Ammon's horn (tissue), 1 donor: Measurements from ENCODE around the gene SMAD2.

Experiments used
- DNase-seq: peaks from one replicate; pipeline ENCODE4 v3.0.0-alpha.2; 2016; ENCODE audit warnings: low spot score

Gene SMAD2

DNA sequence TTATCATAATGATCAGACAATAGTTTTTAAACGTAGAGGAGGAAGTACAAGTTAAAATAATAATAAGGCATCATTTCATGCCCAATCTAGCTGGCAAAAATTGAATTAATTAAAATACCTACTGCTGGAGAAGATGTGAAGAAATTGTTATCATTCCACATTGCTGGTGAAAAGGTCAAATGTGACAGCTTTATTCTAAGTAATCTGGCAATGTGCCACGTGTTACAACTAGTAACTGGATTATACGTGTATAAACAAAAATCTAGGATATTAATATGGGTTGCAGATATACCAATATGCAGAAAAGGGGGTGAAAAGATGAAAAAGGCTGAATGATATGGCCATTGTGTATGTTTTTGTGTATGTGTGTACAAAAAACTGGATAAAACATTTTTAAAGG, 32.4 kb downstream of the SMAD2 start:
- no peak for DNase-seq

DNA sequence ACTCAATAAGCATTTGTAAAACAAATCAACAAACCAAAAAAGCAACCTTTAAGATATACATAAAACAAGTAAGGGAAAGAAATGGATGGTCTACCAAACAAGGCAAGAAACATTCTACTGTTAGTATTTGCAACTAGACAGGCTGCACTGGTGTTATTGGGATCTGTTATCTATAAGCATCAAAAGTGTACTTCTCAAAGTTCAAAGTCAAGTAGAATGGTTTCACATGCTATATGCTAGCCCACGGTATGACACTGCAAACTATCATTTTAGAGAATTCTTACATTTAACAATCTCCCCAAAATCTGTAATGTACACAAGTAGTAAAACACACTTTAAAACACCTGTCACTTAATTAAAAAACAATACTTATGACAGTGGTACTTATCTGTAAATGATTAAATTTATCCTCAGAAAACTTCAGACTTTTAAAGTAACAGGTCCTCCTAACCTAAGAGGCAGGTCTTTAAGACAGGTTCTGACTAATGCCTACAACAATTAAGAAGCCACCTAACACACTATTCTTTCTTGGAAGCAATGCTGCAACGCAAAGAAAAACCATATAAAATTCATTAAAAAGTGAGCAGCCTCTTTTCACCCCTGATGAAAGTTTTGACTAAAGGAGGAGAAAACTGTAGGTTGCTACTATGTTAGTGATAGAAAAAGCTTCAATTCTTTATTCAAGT, 34.8 kb downstream of the SMAD2 start:
- DNase-seq: no peak

DNA sequence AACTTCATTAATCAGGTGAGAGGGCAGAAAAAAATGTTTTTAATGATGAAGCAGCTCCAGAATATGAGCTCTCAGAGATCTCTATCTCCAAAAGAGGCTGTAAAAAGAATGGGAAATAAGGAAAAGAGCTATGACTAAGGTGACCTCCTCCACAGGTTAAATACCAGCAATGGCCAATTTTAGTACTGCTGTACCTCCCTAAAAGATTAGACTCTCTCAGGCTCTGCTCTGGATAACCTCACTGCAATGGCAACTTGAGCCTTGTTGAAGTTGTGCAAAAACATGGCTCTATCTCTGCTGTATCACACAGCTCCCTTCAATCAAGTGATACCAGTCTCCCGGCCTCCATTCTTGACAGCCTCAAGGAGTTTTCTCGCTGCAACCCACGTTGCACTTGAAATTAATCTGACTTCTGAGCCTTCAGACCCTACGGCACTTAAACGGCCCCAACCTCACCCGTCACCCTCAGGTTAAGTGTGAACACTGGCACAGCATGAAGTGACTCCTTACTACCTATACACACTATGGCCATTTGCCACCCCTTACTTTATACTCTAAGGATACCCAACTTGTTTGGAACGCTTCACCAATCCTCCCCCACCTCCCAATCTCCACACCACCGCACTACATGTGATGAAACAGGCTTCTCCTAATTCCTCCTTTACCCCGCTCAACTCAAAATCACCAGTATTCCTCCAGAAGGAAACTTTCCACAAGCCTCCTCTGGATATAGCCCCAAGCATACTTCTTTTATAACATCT, 36.3 kb downstream of the SMAD2 start:
- no peak for DNase-seq

DNA sequence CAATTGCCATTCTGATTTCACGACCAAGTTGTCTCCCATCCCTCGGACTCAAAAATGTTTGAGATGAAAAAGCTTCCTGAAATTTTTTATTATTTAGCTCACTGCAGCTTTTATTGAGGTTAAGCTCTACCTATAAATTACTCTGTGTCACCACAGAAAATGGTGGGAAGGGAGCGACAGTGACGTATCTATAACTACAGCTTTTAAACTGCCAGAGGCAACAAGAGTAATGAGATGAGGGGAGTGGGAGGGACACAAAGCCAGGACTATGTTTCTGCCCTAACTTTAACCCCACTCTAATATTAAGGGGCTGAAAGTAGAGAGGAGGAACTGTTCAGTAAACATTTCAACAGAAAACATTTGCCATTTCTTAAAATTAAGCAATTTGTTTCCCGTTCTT, 37.4 kb downstream of the SMAD2 start:
- DNase-seq: no peak

DNA sequence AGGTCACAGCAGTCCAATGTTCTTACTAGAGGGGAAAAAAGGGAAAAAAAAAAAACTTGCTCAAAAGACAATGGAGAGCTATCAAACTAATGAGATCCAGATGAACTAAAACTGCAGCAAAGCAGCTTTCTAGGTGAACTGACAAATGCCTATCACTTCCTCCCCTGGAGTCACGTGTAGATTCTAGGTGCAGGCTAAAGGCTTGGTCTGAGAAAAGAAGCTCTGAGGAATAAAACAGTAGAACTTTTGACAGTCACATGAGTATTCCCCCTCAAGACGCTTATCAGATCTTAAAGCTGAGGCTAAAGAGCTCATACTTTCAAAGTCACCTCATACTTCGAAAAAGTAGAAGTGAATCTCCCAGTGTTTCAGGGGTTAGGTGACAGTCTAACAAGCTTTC, 42.3 kb downstream of the SMAD2 start:
- DNase-seq: no peak

DNA sequence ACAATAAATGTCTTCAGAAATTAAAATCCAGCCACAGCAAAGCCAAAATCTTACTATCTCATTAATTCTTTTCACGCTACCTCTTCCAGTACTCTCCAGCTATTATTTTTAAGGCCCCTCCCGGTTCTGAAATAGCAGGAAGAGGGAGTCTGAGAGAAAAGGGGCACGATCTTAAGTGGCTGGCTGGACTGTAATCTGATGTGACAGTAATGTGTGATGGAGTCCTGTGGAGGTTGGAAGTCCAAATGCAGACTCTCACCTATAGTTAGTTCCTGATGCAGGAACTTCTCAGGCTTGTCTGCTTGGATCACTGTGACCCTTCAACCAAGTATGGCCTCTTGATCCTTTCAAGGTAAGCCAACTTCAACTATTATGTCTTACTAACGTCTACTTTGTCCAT, 43.2 kb downstream of the SMAD2 start:
- no peak for DNase-seq

DNA sequence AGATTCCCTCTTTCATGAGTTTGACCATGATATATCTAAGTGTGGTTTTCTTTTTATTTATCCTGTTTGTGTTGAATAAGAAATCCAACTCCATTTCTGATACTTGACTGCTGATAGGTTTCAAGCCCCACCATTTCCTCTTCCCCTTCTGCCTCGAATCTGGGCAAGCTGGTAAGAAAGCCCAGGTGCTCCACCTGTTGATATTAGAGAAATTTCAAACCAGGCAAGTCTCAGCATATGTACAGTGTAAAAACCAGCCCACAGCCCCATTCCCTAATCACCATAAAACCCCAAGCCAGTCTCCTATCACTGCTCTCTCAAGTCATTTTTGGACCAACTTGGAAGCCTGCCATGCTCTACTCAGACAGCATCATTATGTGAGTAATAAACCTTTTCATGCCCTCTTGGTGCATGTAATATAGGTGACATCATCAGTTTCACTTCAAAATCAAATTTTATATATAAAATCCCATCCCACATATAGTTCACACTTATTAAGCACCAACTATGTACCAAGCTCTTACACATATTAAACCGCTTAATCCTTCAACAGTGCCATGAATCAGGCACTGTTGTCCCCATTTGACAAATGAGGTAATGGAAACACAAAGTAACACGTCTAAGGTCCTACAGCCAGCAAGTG, 46.6 kb downstream of the SMAD2 start:
- DNase-seq: no peak

DNA sequence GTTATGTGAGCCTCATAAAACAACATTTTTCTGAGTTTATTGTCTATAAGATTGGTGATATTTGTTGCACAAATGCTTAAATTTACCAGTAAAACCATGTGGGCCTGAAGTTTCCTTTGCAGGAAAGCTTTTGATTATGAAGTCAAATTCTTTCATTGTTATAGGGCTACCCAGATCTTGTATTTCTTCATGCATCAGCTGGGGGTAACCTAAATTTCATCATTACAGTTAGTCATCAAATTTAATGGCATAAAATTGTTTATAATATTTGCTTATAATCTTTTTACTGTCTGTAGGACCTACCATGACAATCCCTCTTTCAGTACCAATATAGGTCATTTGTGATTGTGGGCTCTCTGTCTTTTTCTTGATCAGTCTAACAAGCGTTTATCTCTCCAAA, 47.8 kb downstream of the SMAD2 start:
- no peak for DNase-seq

DNA sequence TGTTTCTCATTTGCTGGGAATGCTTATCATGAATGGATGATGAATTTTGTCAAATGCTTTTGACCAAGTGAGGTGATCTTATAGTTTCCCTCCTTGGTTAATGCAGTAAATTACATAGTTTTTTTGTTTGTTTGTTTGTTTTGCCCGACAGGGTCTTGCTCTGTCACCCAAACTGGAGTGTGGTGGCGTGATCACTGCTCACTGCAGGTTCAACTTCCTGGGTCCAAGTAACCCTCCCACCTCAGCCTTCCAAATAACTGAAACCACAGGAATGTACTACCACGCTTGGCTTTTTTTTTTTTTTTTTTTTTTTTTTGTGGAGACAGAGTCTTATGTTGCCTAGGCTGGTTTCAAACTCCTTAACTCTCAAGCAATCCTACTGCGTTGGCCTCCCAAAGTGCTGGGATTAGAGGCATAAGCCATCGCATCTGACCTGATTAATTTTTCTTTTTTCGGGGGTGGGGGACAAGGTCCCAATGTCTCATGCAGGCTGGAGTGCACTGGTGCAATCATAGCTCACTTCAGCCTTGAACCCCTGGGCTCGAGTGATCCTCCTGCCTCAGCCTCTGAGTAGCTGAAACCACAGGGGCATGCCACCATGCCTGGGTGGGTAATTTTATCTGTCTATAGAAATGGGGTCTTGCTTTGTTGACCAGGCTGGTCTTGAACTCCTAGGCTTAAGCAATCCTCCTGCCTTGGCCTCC, 48.6 kb downstream of the SMAD2 start:
- DNase-seq: no peak

DNA sequence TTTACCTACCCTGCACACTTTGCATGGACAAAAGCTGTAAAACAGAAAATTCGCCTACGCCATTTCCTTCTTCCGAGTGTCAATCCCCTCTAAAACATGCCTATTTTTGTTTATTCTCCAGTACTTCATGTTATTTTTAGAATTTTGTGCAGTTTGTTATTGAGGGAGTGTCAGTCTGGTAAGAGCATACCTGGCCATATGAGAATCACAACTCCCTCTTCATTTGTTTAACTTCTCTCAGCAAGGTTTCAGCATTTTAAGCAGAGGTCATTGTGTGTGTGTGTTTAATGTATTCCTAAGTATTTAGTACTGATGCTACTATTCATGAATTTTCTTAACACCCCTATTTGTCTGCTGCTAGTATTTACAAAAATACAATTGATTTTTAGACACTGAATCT, 49.4 kb downstream of the SMAD2 start:
- DNase-seq: no peak

DNA sequence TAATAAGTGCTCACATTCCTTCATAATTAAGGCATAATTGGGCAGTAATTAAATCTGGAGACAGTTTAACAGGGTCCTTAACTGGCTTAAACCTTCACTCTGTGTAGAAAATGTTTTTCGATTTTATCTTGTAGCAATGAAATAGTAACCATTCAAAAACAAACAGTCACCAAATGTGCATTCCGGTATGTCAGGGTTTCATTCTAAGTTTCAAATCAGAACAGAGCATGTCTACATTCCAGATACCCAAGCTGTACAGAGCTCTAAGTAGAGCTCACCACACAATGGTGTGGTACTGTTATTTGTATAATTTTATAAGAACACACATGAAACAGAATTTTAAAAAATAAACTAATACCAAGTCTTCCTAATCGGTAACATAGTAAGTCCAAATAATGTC, 52.6 kb downstream of the SMAD2 start:
- no peak for DNase-seq

DNA sequence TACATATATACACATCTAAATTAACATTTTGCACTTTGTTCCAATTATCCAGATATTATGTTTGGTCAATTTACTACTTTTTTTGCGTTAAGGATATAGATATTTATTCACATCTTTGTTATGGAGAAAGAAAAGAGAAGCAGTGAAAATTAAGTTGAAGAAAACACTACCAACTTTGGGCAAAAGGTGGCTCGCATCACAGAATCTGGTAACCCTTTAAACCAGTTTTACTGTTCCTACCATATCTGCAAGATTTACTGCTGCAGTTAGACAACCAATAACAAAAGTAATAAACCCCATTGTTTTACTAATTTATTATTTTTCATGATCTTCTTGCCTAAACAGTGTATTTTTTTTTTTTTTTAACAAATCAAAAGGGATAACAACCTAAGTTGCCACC, 53.6 kb downstream of the SMAD2 start:
- no peak for DNase-seq

DNA sequence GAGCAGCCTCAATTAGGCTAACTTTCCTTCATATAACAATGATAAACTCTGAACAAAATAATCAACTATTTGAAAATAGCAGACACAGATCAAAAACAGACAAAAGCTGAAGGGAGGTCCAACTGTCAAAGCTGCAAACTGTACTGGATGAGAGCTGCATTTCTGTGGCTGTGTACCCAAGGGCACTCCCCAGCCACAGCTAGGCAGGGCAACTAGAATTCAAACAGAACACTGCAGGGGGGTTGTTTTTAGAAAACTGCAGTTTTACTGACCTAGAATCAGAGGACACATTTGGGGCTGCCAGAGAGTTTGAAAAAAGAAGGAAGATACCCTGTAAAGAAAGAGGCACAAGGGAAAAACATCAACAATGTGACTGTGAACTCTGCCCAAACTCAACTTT, 56.8 kb downstream of the SMAD2 start:
- DNase-seq: peak; percentile 7

DNA sequence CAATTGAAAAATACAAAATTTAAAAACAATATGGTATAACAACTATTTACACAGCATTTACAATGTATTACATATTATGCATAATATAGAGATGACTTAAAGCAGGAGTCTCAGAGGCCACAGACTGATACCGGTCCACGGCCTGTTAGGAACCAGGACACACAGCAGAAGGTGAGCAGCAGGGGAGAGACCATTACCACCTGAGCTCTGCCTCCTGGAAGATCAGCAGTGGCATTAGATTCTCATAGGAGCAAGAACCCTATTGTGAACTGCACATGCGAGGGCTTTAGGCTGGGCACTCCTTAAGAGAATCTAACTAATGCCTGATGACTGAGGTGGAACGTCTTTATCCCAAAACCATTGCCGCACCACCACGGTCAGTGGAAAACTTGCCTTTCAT, 58.0 kb downstream of the SMAD2 start:
- DNase-seq: no peak

DNA sequence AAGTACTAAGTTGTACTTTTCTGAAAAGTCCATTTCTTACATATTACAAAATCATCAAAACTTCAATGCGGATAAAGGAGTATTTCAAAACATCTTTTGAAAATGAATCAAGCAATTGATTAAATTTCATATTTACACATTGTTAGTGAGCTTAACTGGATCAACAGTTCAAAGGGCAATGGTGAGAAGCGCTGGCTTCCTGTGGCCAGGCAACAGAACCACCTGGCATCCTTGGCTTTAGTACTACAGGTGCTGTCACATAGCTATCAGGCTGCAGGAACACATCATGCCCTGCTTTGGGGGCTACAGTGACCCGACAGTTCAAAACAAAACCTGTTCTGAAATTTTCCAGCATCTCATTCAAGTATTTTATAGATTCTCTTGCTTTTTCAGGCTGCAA, 59.2 kb downstream of the SMAD2 start:
- no peak for DNase-seq

DNA sequence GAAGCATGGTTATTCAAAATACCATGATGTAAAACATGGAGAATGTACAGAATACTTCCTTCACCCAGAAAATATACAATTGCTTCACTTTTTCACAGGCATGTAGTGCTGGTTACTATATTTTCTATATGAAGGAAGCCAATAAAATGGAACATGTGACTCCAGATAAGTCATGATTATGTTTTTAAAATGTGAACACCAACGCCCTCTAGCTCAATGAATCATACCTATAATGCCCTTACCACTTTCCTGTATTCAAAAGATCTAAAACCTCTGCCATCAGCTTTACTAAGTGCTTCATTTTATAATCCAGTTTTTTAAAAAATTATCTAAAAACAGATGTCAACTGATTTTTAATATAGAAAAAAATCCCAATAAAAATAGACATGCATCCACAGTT, 59.9 kb downstream of the SMAD2 start:
- no peak for DNase-seq

DNA sequence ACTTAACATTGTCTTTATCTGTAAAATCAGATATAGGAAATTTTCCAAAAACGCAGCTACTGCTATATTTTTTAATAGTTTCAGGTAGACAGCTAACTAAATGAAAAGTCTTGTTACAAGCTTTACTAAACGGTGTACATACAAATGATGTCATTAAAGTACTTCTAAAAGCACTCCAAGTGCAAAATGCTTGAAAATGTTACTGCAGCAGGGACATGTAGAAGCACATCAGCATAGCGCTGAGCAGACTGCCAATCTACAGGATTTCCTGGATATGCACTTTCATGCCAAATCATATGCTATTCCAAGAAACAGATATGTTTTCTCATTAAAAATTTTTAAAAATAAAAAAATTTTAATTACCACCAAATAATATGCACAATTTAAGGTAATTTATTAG, 61.7 kb downstream of the SMAD2 start:
- DNase-seq: no peak

DNA sequence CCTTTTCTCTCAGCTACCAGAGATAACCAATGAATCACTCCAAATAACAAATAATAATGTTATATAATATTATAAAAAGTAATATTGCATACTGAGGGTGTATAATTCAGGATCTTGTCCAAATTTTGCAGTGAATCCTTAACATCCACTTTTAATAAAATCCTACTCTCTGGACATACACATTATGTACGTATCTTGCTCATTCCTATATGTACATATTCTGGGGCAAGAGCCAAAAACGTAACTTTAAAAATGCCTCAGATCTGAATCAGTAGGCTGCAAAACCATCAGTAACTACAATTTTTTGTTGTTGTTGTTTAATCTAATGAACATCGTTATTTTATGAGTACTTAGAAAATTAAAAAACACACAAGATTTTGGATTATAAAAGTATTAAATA, 65.3 kb downstream of the SMAD2 start:
- no peak for DNase-seq

DNA sequence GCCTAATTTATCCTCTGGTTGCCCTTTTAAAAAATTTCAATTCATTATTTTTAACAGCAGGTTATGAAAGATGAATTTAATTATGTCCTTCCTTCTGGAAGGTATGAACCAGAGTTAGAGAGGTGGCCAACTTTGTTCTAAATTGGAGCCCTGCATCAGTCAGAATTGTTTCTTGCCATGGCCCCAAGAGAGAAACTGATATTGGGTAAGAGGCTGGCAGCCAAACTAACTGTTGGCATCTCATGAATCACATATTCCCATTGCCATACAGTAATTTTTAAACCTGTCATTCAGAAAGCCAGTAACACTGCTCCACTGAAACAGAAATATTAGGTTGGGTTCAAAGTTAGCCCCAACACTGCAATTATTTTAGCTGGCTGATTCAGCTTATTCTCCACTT, 67.4 kb downstream of the SMAD2 start:
- no peak for DNase-seq

DNA sequence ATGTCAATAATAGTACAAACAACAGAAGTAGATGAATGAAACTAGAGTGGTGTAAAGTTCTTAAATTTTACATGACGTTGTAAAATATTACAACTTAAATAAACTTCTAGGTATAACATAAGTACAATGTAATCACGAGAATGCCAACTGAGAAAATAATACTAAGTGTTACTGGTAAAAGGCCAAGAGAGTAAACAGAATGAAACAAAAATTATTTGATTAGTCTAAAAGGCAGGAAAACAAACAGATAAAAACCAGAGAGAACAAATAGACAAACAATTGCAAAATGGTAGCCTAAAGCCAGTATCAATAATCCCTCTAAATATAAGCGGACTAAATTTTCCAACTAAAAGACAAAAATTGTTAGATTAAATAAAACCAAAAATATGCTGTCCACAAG, 71.9 kb downstream of the SMAD2 start:
- no peak for DNase-seq

DNA sequence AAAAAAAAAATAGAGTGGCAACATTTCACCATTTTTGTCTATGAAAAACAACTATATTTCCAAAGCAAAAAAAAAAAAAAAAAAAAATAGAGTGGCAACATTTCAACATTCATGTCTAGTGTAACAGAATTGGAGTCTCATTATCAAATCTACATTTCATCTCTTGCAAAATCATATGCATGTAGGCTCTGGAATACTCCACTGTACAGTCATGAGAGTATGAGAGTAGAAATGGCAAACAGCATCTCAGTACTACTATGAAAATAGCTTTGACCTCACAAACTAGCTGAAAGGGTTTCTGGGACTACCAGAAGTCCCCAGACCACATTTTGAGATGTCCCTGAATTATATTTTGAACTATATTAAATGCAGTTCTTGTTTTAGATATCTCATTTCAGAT, 82.8 kb downstream of the SMAD2 start:
- DNase-seq: no peak

DNA sequence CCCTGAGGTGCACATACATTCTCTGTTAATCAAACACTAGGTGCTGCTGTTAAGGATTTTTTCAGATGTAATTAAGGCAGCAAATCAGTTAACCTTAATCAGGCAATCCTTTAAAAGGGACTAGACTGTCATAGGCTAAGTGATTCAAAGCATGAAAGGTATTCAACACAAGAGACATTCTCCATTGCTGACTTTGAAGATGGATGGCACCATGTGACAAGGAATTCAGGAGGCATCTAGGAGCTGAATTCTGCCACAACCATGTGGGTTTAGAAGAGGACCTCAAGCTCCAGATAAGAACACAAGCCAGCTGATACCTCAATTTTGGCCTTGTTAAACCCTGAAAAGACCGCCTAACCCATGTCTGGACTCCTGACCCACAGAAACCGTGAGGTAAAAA, 84.0 kb downstream of the SMAD2 start:
- DNase-seq: no peak
